Endodermal cell (in vitro differentiated cells): ENCODE results near the gene UQCR10. TPM values are rescaled to one million over a fixed set of nuclear protein-coding genes. Genes with fewer than 3 reads are reported as not detected.

Experiments
- DNase-seq: peaks from one replicate; pipeline ENCODE4 v3.0.0-alpha.2; 2017
- H3K27ac ChIP-seq: 2 replicates; pipeline ENCODE4 v1.5.1; 2013; ENCODE audit warnings: mild to moderate bottlenecking, low read depth, low read length, moderate library complexity
- H3K27me3 ChIP-seq: 2 replicates; pipeline ENCODE4 v1.6.1; 2013; ENCODE audit warnings: mild to moderate bottlenecking, low read length, moderate library complexity; ENCODE audit not compliant: insufficient read depth, control insufficient read depth, poor library complexity, severe bottlenecking
- H3K36me3 ChIP-seq: 2 replicates; pipeline ENCODE4 v1.7.0; 2013; ENCODE audit warnings: mild to moderate bottlenecking, low read length, moderate library complexity; ENCODE audit not compliant: control insufficient read depth, insufficient read depth
- H3K4me1 ChIP-seq: one replicate; pipeline ENCODE4 v1.7.0; 2013; ENCODE audit warnings: low read length; ENCODE audit not compliant: control insufficient read depth, insufficient read depth
- H3K4me3 ChIP-seq: 2 replicates; pipeline ENCODE4 v1.5.1; 2013; ENCODE audit warnings: mild to moderate bottlenecking, low read length, moderate library complexity
- H3K9ac ChIP-seq: 2 replicates; pipeline ENCODE4 v1.6.1; 2013; ENCODE audit warnings: mild to moderate bottlenecking, low read length, moderate library complexity; ENCODE audit not compliant: poor library complexity, severe bottlenecking; ENCODE audit errors: extremely low read depth
- H3K9me3 ChIP-seq: 2 replicates; pipeline ENCODE4 v1.6.1; 2013; ENCODE audit warnings: mild to moderate bottlenecking, low read length, moderate library complexity; ENCODE audit not compliant: control insufficient read depth
- H3K27ac Mint-ChIP-seq: 2 replicates; pipeline ENCODE4 v1.8.0; 2020; ENCODE audit warnings: mixed read lengths
- H3K27me3 Mint-ChIP-seq: 2 replicates; pipeline ENCODE4 v1.8.0; 2021; ENCODE audit warnings: mild to moderate bottlenecking, mixed read lengths; ENCODE audit not compliant: insufficient read depth
- H3K36me3 Mint-ChIP-seq: 2 replicates; pipeline ENCODE4 v1.8.0; 2020; ENCODE audit warnings: low read depth, mixed read lengths
- H3K4me1 Mint-ChIP-seq: 2 replicates; pipeline ENCODE4 v1.8.0; 2020; ENCODE audit warnings: mixed read lengths
- H3K4me3 Mint-ChIP-seq: 2 replicates; pipeline ENCODE4 v1.8.0; 2020; ENCODE audit warnings: mild to moderate bottlenecking, moderate library complexity, mixed read lengths
- H3K9me3 Mint-ChIP-seq: 2 replicates; pipeline ENCODE4 v1.8.0; 2020; ENCODE audit warnings: mild to moderate bottlenecking, mixed read lengths
- WGBS, 2 experiments: methylation state at CpG; one replicate each; pipeline versions ENCODE4 v1.1.5 to v1.1.7; 2013; ENCODE audit warnings: missing lambda C conversion rate in 2 of 2, mixed read lengths in 1 of 2; ENCODE audit not compliant: insufficient coverage in 1 of 2, insufficient read length in 1 of 2; 5-methylcytosine and 5-hydroxymethylcytosine counted together
- total RNA-seq, 2 donors: library from RNA; stranded (reverse); fragmentation: NEBNext Ultra II Directional in 1 of 2; extraction: Animal tissue kit (Norgen Biotek cat#: 25700) in 1 of 2; gene quantifications; 2 replicates in 1 of 2; 3 replicates in 1 of 2; pipeline ENCODE4 v1.2.1, GENCODE V29; 2021
- TF ChIP-seq, protein P1 (sequence below): fragments of 200-600 bp; sonication (generic); conservative IDR thresholded peaks from 2 replicates; pipeline ENCODE4 v1.5.0; 2021; ENCODE audit warnings: antibody characterized with exemption, mild to moderate bottlenecking

UQCR10 gene
- total RNA-seq, 2 donors from 2014 or later = 111 to 120 TPM

DNA sequence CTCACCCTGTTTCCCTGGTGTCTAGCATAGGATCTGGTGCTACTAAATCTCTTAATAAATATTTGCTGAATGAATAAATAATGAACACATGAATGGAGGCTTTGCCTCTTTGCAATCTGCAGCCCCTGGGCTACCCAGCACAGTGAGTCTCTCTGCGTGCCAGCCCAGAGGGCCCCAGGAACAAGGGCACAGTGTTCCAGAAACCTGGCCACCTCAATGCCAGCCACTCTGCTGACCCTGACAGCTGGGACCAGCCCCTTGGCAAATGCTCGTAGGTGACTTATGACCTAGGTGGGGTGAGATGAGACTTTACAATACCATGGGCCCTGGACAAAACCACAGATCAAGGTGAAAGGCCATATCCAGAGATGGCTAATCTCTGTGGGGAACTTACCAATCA is 31.6 kb downstream of the UQCR10 start:
- Mint-ChIP-seq H3K4me3 (no peak overlapping the region), H3K36me3 (peaks cover 39% of the 10 kb centered on the region), H3K9me3 (no peaks in the 10 kb centered on the region), H3K27me3 (no peaks in the 10 kb centered on the region), H3K27ac (no peak overlapping the region), H3K4me1 (peaks cover 11% of the 10 kb centered on the region)
- no peak overlapping the region for H3K27ac ChIP-seq
- peaks cover 4% of the 10 kb centered on the region for H3K4me1 ChIP-seq
- H3K9ac ChIP-seq = no peak overlapping the region
- no peak overlapping the region for H3K4me3 ChIP-seq
- 97 to 100% methylated on average over 1 to 2 of the region's 2 CpGs for WGBS, 2 experiments
- no peak for DNase-seq
- H3K27me3 ChIP-seq = no peaks in the 10 kb centered on the region
- no peaks in the 10 kb centered on the region for H3K9me3 ChIP-seq
- TF ChIP-seq, protein P1, sequence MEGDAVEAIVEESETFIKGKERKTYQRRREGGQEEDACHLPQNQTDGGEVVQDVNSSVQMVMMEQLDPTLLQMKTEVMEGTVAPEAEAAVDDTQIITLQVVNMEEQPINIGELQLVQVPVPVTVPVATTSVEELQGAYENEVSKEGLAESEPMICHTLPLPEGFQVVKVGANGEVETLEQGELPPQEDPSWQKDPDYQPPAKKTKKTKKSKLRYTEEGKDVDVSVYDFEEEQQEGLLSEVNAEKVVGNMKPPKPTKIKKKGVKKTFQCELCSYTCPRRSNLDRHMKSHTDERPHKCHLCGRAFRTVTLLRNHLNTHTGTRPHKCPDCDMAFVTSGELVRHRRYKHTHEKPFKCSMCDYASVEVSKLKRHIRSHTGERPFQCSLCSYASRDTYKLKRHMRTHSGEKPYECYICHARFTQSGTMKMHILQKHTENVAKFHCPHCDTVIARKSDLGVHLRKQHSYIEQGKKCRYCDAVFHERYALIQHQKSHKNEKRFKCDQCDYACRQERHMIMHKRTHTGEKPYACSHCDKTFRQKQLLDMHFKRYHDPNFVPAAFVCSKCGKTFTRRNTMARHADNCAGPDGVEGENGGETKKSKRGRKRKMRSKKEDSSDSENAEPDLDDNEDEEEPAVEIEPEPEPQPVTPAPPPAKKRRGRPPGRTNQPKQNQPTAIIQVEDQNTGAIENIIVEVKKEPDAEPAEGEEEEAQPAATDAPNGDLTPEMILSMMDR = no peak
- peaks cover 65% of the 10 kb centered on the region for H3K36me3 ChIP-seq

DNA sequence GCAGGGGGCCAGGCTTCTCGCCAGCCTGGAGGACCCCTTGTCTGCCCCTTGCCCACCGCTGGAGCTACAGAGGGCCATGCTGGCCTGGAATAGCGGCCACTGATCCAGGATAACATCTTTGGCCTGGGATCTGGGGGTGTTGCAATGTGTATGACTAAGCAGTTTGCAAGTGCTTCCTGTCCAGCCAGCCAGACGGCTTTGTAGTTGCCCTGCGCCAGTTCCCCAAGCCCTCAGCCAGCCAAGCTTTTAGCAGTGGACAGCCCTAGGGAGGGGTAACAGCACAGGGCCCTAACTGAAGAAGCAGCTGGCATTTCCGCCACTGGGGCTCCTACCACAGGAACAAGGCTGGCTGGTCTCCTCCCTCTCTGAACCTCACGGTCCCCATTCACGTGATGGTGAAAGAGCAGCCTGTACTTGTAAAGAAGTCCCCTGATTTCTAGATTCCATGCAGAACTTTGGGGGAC is 32.1 kb downstream of the UQCR10 start:
- peaks cover 4% of the 10 kb centered on the region for H3K4me1 ChIP-seq
- H3K27me3 ChIP-seq = no peaks in the 10 kb centered on the region
- Mint-ChIP-seq H3K4me1 (peaks cover 11% of the 10 kb centered on the region), H3K36me3 (peaks cover 40% of the 10 kb centered on the region), H3K27ac (no peak overlapping the region), H3K9me3 (no peaks in the 10 kb centered on the region), H3K27me3 (no peaks in the 10 kb centered on the region), H3K4me3 (no peak overlapping the region)
- peaks cover 69% of the 10 kb centered on the region for H3K36me3 ChIP-seq
- no peak overlapping the region for H3K4me3 ChIP-seq
- no peaks in the 10 kb centered on the region for H3K9me3 ChIP-seq
- TF ChIP-seq, protein P1 = no peak
- H3K27ac ChIP-seq = no peak overlapping the region
- no peak for DNase-seq
- H3K9ac ChIP-seq = no peak overlapping the region
- WGBS, 2 experiments = 95 to 96% methylated on average over 5 to 8 of the region's 8 CpGs

DNA sequence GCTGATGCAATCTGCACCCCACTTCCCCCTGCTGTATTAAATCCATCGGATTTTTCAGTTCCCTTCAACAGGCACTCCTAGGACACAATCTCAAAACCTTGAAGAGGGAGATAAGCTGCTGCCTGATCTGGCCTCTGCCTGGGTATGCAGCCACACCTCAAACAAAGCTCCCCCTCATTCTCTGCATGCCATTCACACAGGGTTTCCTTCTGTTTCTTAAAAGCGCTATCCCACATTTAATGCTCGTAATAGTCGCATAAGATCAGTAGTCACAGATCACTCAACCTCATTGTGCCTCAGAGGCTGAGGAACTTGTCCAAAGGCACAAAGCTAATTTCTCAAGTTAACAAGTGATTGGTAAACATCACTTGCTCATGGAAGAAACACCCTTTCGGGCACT is 34.0 kb downstream of the UQCR10 start:
- H3K36me3 Mint-ChIP-seq = peaks cover 48% of the 10 kb centered on the region
- H3K27ac Mint-ChIP-seq = peak overlapping the region; percentile 33
- H3K9me3 Mint-ChIP-seq = no peaks in the 10 kb centered on the region
- WGBS, 2 experiments = 79 to 87% methylated on average over 4 to 5 of the region's 5 CpGs
- Histone ChIP-seq H3K36me3 (peaks cover 73% of the 10 kb centered on the region), H3K9me3 (no peaks in the 10 kb centered on the region), H3K9ac (no peak overlapping the region), H3K4me3 (no peak overlapping the region), H3K27ac (no peak overlapping the region), H3K4me1 (peaks cover 4% of the 10 kb centered on the region), H3K27me3 (no peaks in the 10 kb centered on the region)
- peak; percentile 64 for DNase-seq
- H3K4me3 Mint-ChIP-seq = no peak overlapping the region
- TF ChIP-seq, protein P1 = no peak
- H3K27me3 Mint-ChIP-seq = no peaks in the 10 kb centered on the region
- H3K4me1 Mint-ChIP-seq = peaks cover 9% of the 10 kb centered on the region
